Hepatic stellate cell (primary cell): ENCODE data around the gene SACS.
"Not testable (repeated sequence)": the region's sequence is repeated elsewhere in the genome, so short reads cannot be mapped to it uniquely, and the experiment has no call there.

Experiments used
- DNase-seq: peaks from one replicate; pipeline ENCODE4 v3.0.0; 2011; ENCODE audit warnings: low spot score

SACS gene

DNA sequence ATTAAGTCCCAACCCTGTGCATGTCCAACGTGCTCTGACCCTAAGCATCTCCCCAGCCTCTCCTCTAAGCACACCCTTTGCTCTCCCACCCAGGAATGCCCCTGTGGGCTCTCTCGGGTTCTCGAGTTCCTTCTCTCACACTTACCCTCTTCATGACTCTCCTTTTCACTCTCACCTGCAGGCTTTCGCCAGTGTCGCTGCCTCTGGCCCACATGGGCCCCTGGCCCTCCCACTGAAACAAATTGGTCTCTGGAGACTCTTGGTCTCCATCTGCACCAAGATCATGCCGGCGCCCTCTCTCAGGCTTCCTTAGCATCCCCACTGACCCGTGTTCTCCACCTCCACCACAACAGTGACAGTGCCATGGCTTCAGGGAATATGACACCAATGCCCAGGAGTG, 19.6 kb upstream of the SACS start:
- no peak for DNase-seq

DNA sequence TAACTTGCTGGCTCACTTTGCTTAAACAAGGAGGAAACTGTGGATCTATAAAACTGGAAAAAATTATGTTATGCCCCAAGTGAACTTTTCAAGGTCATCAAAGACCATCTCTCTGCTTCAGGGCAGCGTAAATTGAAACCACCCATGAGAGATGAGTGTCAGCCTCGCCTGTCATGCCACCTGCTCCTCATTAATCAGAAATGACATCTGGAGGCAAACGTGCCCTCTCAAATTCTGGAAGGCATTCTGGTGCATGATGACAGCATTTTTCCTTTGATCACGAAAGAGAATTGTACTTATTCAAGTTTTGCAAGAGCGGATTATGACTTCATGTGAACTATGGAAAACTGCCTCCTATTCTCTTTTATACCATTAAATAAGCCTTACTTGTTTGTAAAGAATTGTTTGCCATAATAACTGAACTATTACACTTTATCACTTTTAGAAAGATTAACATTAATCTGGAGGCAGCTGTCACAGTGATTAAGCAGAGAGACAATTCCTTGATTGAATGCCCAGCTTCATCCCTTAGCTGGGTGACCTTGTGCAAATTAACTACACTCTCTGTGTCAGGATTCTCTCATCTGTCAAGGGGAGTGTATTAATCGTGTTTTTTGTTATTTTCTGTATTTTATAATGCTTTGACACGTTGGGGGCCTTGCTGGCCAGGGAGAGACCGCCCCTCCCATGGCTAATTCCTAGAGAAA, 17.0 kb upstream of the SACS start:
- no peak for DNase-seq

DNA sequence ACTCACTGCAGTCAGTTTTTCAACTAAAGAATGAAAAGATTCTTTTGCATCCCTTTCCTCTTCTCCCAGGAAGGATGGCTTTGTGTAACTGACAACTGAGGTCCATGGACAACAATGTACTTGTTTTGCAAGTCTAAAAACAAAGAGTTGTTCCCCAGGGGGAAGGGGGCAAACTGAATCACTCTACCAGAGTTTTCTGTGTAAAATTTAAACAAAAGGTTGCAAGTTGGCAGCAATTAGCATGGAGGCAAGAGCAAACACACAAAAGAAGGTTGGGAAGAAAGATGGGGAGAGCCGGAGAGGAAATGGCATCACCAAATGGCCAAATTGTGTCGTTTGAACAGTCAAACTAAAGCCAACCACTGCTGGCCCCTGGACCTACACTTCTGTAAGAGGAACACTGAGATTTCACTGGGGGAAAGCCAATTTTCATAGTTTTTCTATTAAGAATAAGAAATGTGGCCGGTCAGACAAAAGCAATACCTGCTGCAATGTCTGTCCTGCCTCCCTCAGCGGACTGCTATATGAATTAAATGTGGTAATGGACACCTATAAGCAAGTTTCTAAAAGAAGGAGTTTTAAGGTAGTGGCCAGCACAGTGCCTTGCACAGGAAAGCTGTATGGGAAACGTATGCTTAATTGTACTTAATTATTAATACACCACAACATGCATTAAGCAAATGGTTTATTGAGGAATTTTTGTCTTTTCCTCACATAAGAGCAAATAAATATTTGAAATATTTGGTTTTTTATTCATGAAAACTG, 16.1 kb upstream of the SACS start:
- DNase-seq = no peak

- DNase-seq = no peak
Observed at GRCh38 chr13:23447927-23448326, 14.4 kb upstream of the SACS start.

GRCh38 chr13:23445794-23446193, 12.3 kb upstream of the SACS start:
- no peak for DNase-seq

GRCh38 chr13:23443878-23444277, 10.4 kb upstream of the SACS start:
- no peak for DNase-seq

GRCh38 chr13:23443110-23443509, 9.6 kb upstream of the SACS start:
- no peak for DNase-seq

GRCh38 chr13:23440821-23441618, 7.5 kb upstream of the SACS start:
- DNase-seq = no peak

- DNase-seq = not testable (repeated sequence)
Observed at GRCh38 chr13:23440324-23440723, 6.8 kb upstream of the SACS start.

DNA sequence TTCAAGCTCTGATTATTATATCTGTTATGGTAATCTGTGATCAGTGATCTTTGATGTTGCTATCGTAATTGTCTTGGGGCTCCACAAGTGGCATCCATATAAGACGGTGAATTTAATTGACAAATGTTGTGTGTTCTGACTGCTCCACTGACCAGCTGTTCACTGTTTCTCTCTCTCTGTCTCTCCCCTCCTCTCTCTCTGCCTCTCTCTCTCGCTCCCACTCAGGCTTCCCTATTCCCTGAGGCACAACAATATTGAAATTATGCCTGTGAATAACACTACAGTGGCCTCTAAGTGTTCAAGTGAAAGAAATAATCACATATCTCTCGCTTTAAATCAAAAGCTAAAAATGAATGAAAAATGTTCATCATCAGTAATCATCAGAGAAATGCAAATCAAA, 4.4 kb upstream of the SACS start:
- no peak for DNase-seq

- no peak for DNase-seq
Observed at GRCh38 chr13:23436680-23437079, 3.2 kb upstream of the SACS start.

- no peak for DNase-seq
Observed at GRCh38 chr13:23434491-23434890, 989 bp upstream of the SACS start.

DNA sequence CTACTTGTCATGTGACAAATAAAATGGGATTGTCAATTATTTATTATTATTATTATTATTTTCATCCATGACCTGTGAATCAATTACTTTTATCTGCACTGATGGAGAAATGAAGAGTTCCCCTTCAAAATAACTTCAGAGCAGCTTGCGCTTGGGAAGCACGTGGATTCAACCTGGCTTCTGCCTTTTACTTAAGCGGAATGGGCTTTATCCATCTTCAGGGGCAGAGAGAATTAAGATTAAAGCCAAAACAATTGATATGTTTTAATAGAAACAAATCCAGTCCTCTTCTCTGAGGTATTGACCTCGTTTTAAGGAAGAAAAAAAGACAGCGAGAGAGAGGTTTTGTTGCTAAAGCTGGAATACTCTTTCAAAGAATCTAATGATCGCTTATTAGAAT, 876 bp downstream of the SACS start:
- DNase-seq = no peak

DNA sequence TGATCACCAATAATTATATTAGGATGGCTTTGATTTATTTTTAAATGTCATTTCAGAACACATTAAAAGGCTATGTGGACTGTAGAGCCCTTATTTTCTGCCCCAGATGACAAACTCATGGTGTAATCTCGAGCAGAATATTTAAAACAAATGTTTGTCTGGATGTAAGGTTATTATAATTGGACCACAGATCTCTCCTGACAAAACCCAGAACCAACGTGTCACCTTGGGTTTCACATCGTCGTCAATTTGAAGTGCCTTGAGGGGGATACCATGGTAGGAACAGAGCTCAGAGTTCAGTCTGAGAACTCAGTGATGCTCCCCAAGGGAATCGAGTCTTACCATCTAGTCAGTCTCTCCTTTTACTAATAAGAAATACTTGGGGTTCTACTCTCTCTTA, 2.8 kb downstream of the SACS start:
- no peak for DNase-seq

DNA sequence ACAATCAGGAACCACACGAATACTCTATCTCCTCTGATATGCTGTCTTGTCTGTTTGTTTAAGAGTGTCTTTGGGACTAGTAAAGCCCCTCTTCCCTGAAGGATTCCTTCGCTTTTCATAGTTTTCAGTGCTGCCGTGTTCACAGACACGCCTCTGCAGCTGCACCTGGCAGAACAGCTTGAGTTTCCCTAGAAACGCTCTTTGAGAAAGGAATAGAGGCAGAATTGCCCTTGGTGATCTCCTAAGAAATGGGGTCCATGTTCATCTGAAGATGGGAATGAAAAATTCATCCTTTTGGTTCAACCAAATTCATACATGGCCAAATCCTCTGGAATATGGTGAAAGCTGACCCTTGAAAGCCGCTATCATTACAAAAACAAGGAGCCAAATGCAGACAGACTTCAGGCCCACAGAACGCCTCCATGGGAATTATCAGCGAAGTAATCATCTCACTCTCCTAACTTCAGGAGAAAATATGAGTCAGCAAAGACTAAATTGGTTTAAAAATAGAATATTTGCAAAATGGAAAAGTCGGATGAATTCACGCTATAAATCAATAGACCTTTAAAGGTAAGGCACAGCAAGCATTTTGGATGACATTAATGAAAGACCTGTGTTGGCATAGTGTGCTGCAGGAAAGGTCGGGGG, 5.5 kb downstream of the SACS start:
- DNase-seq = no peak

DNA sequence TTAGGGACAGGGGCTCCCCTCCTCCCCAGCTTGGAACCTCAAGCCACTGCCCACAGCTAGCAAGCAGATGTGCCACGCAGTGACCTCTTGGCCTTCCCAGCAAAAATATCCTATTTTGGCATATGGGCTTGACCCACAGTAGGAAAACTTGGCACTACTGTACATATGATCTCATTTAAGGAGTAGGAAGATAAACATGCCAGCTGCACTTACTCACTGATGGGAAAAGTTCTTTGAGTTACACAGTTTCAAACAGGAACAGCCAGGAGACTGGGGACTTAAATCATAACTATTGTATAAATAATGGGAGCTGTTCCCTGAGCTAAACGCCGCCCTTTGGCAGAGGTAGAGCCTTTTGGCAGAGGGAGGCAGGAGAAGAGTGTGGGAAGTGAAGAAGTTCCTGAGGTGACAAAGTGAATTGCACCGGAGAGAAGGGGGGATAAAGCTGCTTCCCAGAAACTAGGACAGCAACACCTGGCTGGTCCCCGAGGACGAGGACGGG, 6.1 kb downstream of the SACS start:
- peak; percentile 90 for DNase-seq

DNA sequence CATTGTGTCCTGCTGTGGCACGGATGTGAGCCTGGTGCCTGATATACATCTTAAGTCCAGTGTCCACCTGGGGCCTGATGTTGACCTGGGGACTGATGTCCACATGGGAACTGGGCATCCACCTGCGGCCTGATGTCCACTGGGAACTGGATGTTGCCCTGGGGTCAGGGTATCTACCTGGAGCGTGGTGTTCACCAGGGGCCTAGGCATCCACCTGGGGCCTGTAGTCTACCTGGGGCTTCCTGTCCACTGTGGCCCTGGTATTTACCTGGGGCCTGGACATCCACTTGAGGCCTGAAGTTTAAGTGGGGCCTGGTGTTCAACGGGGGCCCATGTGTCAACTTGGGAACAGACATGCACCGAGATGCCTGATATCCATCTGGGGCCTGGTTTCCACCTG, 11.9 kb downstream of the SACS start:
- no peak for DNase-seq

- no peak for DNase-seq
Observed at GRCh38 chr13:23418776-23419683, 14.5 kb downstream of the SACS start.

GRCh38 chr13:23414682-23415081, 18.8 kb downstream of the SACS start:
- DNase-seq = no peak

DNA sequence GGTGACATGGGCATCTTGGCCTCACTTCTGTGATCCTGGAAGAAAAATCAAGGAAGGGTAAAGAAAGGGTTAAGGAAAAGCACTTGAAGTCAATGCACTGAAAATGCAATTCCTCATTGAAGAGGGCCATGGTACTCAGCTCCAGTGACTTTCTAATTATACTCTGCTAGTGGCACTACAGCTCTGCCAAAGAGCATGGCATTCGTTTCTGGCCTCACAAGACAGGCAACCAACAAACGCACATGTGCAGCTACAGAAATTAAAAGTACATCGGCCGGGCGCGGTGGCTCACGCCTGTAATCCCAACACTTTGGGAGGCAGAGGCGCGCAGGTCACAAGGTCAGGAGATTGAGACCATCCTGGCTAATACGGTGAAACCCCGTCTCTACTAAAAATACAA, 21.8 kb downstream of the SACS start:
- no peak for DNase-seq

DNA sequence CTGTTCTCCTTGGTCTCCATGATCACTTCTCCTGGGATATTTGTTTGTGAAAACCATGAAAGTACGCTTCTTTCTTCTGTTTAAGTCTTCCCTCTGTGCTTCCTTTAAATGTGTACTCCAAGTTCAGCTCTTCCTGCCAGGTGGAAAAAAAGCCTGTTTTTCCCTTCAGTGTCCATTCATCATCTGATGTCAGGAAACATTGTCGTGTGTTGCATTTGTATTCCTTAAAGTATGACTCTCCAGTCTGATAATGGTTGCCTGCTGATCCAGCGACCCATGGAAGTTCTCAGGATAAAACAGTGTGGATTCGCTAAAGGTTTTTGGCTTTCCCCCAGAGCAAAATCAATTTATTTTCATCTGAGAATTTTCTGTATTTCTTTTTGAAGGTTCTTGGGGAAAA, 22.3 kb downstream of the SACS start:
- DNase-seq = no peak
